ENCODE data around the gene IGF1R.
A peak's percentile ranks its signal among the peaks of the same experiment; 100 is the strongest.

The IGF1R gene

DNA sequence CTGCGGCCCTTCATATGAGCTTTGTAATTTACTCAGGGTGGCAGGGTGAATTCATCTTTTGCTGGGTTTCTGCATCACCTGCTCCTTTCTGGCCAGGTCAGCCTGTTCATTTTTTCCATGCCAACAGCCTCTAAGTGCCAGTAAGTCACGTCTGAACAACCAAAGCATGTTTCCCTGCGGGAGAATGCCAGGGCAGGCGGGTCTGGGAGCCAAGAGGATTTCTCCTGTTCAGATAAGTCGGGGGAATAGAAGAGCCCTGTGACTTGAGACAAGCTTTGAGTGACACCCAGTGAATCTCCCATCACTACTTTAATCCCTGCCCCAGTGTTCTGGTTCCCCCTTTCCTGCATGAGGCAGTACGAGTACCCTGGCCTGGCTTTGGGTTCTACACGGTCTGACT is 206.2 kb downstream of the IGF1R start:
- DNase-seq (ENCODE audit: low read depth in 3 of 3, low spot score in 1 of 3): no peak

DNA sequence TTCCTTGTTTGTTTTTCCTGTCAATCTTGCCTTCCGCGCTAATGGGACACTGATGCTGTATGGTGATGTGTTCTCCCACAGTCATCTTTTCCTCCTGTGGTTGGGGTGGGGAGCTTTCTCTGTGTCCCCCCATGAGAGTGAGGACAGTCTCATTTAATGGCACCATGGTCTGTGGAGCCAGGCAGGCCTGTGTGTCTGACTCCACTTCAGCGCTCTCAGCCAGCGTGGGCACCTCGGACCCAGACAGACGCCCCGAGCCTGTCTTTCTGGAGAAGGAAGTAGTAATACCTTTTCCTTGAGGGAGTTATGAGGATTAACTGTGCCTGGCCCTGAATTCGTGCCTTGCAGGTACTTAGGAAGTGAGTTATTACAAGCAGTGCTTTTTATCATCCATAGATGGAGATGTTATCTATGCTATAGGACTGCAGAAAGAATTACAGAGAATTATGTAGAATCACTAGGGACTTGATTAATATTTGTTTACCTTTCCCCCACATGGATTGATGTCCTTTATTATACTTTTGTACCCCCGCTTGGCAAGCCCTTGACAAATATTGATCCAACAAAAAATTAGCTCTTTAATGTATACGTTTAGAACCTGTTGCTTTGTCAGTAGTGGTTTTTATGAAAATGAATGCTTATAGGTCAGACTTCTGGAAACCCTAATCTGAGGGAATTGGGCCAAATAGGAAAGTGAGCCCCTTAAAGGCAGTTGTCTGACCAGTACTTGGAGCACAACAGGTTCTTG is 206.9 kb downstream of the IGF1R start:
- no peak for DNase-seq (ENCODE audit: low read depth in 3 of 3, low spot score in 1 of 3)

DNA sequence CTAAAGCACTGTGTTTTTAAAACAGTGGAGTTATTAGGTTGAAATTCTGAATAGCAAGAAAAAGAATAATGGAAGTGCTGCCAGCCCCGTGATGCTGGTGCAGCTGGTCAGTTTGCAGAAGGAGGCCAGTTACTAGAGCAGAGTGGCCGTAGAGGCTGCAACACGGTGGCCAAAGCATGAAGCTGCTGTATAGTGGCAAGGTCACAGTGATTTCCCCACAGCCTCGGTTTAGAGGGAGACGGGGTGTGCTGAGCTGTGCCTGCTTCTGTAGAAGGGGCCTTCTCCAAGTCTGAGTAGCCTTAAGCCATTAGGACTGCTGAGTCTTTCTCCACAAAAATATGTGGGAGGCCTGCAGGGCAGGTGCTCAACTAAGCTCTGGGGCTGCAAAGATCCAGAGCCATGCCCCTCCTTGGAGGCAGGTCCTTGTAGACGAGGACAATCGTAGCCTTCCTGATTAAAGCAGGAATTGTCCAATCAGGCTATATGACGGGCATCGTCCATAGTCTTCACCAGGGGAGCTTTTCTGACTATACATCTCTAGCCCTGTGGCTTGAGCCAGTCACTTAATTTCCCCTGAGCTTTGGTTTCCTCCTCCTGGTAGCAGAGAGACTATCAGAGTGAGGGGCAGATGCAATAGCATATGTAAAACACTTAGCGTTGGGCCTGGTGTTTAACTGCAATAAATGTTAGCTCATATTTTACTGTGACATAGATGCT is 207.6 kb downstream of the IGF1R start:
- no peak for DNase-seq (ENCODE audit: low read depth in 3 of 3, low spot score in 1 of 3)

DNA sequence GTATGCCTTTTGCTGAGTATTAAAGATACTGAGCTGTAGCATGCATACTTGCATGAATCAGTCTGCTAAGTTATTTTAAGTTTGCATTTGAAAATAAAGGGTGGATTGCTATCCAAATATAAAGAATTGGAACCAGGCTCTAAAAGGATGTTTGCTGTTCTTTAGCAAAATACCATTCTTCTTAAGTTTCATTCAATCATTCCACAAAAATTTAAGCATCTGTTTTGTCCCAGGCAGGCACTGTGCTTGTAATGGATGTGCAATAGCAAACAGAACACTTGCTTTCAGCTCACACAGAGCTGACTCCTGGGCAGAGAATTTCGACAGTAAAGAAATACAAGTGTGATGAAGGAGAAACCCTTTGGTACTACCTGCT is 208.2 kb downstream of the IGF1R start:
- DNase-seq (ENCODE audit: low read depth in 3 of 3, low spot score in 1 of 3): no peak

DNA sequence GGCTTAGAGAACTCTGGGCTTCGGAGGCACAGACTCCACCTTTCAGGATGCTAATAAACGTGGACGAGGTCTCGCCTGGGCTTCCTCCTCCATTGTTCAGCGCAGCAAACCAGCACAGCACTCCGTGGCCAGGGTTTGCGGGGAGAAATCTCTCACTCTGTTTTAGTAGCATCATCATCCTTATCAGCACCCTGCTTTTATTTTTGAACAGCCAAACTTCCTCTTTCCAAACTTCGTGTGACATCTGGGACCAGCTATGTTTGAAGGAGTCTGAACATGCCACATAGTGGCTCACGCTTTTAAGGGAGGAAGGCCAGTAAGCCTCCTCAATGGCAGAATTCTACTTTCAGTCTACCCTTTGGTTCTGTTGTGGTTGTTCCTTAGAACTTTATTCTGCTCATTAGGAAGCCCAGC is 210.3 kb downstream of the IGF1R start:
- no peak for DNase-seq (ENCODE audit: low read depth in 3 of 3, low spot score in 1 of 3)

DNA sequence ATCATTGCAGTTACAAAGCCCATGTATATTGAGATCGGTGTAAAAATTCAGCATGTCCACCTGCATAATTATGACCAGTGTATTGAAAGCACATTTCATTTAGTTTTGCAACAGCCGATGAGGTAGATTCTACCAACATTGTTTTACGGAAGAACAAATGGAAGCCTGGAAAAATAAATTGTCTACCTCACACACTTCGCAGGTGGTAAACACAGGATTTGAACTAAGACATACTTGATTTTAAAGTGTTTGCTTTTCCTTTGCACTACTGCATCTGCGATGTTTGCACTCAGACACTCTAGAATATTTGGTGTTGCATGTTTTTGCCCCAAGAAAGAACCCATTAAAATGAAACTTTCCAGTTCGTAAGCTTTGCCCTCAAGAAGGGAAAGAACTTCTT is 210.8 kb downstream of the IGF1R start:
- no peak for DNase-seq (ENCODE audit: low read depth in 3 of 3, low spot score in 1 of 3)

DNA sequence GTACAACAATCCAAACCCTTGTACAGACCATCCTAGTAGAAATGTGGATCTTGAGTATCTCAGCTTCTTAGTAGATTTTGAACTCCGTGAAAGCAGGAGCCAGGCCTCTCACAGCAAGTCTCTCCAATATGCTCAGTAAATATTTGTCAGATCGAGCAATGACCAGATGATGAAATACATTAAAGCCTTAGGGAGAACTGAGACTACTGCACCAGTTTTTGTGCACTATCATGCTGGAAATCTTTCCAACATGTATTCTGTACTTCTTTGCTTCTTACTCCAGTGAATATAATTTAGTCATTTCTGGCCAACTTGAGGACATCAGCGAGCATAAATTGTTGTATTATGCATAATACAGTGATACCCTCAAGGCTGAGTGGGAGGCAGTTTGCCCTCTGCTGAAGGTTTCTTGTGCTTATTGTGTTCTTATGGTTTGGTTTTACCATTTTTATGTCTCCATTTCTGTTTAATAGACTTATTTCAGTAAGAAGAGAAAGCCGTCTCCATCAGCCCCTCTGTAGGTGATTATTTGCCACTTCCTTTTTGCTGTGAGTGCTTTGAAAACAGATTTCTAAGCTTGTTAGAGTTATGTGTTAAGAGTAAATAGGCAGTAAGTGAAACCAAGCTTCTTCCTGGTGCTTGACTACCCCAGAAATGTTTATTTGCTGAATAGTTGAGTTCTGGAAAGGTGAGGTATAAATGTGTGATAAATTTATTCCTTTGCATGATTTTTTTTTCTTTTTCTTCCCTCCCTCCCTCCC is 212.1 kb downstream of the IGF1R start:
- no peak for DNase-seq (ENCODE audit: low read depth in 3 of 3, low spot score in 1 of 3)

DNA sequence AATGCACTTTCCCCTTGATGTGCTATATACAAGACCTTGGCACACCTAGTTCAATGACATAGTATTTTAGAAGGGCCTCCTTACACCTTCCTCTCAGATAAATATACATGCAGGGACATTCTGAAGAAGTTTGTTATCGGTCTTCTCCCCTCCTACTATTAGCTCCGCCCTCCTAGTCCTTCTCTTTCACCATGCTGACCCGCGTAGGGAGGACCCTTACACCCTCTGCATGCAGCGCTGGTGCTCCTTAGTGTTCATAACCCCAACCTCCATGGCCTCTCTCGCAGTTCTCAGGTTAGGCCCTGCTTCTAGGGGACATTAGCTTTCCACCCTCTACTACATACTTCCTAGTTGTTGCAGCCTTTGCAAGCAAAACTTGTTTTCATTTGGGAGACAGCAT is 212.8 kb downstream of the IGF1R start:
- no peak for DNase-seq (ENCODE audit: low read depth in 3 of 3, low spot score in 1 of 3)

DNA sequence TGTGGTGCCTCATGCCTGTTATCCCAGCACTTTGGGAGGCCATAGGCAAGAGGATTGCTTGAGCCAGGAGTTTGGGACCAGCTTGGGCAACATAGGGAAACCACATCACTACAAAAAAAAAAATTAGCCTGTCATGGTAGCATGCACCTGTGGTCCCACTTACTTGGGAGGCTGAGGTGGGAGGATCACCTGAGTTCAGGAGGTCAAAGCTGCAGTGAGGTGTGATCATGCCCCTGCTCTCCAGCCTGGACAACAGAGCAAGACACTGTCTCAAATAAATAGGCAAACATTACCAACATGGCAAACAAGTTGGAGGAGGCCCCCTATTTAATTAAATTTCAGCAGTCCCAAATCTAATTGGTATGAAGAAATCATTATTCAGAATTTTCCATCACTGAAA is 215.6 kb downstream of the IGF1R start:
- DNase-seq (ENCODE audit: low read depth in 3 of 3, low spot score in 1 of 3): no peak

DNA sequence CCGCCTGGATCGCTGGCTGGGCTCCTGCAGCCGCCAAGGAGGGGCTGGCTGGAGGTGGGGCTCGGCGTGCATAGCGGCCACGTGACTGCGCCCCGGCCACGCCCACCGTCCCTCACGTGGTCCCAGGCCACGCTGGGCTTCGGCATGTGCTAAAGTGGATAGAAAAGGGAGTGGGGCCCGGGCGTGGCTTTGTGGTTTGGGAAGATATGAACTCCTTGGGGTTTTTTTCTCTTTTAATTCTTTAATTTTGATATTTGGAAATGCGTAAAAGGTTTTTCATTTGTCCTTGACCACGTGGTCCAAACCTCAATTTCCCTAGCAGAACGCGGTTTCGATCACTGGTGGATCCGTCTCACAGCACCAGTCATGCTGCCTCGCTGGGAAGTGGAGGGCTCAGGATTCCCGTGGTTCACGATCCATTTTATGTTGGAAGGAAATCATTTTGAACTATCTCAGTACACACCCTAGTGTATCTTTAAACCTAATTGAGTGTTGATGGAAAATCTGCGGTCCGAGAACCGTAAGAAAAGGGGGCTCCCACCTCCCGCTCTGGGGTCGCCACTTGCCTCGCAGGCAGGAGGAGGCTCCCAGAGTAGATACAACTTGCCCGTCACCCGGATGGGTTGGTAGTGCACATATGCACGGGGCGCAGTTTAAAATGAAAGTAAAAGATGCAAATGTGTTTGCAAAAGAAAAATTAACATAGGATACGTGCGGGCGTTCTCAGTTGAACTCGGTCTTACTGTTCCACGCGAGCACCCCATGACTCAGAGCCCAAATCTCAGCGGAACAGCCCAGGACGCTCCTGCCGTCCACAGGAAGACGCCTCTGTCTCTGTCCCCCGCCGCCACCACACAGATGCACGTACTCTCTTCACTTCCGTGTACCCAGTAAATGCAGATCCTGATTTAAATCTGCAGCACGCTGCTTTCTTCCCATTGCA is 217.3 kb downstream of the IGF1R start:
- peak in 2 of 3 donors; percentile 49 to 55 for DNase-seq (ENCODE audit: low read depth in 3 of 3, low spot score in 1 of 3)

DNA sequence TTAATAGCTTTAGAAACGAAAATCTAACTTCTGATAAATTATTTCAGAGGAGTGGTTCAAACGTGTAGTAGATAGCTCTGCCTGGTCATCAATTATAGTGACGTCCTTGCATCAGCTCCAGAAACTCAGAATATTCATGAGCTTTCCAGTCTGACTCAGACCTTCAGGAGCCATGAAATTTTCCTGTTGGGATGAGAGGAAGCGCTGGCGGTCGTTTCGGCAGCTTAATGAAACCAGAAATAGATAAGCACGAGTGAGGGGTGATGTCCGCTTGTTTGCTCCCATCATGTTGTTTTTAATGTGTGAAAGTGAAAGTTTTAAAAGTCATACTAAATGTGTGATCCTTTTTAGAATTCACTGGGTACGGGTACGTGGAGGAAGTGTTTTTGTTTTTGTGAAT is 218.2 kb downstream of the IGF1R start:
- DNase-seq (ENCODE audit: low read depth in 3 of 3, low spot score in 1 of 3): no peak

DNA sequence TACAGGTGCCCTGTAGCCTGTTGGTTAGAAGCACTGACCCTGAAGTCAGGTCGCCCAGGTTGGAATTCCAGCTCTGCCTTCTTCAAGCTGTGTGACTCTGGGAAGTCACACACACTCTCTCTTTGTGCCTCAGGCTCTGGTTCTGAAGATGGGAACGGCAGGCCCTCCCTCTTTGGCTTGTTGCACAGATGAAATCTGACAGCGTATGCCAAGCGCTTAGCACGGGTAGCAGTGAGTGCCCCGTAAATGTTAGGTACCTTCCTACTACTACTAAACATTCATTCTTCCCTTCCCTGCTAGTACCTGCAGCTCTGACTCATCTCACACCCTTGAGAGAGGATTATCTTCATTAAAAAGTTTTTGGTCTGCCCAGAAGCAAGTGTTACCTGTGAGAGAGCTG is 220.2 kb downstream of the IGF1R start:
- DNase-seq (ENCODE audit: low read depth in 3 of 3, low spot score in 1 of 3): no peak

DNA sequence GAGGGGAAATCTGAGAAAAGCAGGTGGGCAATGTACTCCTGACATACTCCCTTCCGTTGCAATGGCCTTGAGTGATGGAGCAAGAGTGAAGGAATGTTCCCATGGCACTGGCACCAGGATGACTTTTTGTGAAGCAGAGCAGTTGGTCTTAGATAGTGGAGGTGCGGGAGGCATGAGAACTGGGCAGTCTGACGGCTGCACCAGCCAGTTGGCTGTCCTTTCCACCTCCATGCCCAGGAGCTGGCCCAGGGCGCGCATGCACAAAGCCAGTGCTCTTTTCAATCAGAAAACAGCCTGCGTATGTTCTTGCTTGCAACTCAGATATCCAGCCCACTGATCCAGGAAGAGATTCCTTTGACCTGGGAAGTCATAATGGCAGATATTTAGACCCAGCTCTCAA is 222.4 kb downstream of the IGF1R start:
- DNase-seq (ENCODE audit: low read depth in 3 of 3, low spot score in 1 of 3): no peak

DNA sequence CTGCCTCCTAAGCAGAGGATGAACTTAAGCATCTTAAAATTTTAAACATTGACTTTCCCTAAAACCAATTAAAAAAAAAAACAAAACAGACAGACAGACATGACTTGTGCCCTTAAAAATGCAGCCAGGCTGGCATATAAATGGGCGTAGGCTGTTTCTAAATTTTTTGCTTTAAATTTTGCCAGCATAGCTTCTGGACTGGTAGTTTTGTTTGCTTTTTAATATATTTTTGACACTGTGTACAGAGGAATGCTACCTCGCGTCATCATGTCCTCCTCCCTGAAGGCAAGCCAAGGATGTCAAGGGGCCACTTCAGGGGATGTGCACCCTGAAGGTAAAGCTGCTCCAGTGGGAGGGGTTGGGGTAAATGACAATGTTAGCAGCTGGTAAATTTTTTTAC is 224.4 kb downstream of the IGF1R start:
- DNase-seq (ENCODE audit: low read depth in 3 of 3, low spot score in 1 of 3): no peak

DNA sequence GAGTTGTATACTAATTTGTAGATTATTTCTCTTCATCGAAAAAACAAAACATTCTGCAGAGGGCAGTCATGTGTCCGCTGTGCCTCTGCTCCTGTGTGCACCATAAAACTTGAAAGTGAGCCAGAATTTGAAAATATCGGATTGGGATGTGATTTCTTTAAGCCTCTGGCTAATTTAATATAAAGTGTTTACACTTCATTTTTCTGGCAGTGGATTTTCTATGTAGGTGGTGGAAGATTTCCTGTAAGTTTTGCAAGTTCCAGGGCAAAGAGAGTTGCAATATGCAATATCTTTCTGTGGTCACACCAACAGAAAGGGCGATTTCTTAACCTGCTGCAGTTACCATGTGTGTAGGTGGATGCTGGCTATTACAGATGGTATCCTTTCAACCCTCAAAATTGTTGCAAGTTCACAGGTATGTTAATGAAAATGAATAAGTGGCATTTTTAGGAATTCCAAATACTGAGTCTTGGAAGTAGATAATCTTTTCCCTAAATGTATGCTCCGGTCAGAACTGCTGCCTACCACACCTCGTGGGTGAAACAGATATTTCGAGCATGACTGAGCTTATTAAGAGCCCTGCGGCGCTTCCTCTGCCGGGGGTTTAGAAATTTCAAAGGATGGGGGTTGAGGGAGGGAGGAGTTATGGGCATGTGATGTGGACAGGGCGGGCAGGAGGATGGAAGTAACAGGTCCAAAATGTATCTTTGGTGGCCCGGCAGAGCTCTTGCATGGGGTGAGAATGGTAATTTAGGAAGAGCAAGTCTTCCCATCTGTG is 225.3 kb downstream of the IGF1R start:
- no peak for DNase-seq (ENCODE audit: low read depth in 3 of 3, low spot score in 1 of 3)

DNA sequence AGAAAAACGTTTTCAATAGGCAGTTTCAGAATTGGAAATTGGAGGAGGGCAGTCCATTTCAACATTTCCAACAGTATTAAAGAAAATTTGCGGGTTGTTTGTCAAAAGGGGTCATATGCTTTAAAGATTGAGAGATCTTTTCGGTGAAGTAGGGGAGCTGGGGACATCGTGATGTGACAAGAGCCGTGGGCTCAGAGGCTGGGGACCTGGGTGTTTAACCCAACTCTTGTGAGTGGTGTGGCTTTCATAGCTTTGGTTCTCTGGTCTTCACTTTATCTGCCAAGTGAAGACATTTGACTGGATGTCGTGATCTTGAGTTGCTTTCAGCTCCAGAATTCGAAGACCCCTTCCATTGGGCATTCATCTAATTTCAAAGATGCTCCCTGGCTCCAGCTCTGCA is 226.0 kb downstream of the IGF1R start:
- no peak for DNase-seq (ENCODE audit: low read depth in 3 of 3, low spot score in 1 of 3)

DNA sequence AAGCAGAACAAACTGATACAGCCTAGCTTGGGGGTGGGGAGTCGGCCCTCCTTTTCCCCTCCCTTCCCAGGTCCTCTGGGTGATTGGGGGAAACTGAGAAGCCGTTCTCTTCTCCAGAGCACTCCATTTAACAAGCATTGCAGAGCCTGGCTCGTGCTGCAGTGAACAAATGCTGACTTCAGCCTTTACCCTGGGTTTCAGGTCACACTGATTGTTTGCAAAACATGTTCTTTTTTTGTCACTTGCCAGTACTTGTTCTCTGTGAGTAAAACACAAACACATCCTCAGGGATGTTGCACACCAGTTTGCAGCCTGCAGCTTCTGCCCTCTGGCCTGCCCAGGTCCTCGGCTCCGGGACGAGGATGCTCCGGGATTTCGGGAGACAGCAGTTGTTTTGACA is 226.4 kb downstream of the IGF1R start:
- no peak for DNase-seq (ENCODE audit: low read depth in 3 of 3, low spot score in 1 of 3)

DNA sequence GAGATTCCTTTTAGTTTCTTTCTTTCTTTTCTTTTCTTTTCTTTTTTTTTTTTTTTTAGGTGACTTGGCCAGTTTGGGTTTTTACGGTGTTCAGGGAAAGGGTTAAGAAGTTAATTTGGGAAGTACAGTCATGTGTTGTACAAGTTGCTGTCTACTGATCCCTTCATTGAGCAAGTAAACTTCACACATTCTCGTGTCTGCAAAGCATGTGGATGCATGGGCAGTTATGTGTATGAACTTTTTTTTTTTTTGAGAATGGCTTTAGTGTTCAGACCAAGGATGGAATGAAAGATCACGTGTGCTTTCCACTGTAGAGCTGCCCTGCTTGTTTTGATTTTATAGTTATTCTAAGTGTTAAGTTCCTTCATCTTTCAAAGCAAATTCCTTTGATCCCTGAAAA is 227.0 kb downstream of the IGF1R start:
- DNase-seq (ENCODE audit: low read depth in 3 of 3, low spot score in 1 of 3): no peak

DNA sequence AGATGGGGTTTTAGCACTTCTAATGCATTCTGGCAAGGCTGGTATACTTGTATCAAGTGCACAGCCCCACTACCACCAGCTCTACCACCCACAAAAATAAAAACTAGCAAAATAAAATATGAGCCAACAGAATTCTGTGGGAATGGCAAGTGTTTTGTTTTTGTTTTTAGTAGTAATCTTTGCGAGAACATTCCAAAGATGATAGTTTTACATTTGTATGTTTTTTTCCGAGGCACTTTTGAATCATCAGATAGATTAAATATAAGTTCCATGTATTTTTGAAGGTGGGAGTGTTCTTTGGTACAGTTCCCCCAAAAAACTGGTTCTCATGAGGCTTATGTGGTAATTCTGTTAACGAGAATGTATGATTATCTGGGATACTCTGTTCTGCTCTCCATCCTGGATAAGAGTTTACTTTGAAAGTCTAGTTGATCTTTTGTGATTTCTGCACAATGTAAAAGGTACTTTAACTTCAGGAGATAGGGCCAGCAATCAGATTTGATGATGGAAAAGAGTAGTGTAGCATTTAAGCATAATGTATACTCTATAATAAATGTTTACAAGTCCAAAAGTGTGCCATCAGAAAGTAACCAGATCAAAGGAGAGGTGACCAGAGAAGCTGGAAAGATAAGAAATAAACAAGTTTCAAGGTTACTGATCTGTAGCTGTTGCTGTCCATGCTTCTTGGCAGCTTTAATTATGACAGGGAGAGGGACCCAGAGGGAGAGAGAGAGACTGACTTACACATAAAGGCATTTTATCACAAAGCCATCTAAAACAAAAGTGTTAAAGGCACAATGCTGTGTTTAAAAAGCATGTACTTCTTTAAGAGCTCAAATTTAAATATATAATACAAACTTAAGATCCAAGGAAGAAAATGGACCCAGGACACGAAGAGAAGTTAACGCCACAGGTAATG is 228.4 kb downstream of the IGF1R start:
- no peak for DNase-seq (ENCODE audit: low read depth in 3 of 3, low spot score in 1 of 3)

Data from stimulated activated CD4-positive, alpha-beta T cell treated with anti-CD3 and anti-CD28 coated beads, TNF-alpha, amount 100 ng/mL, for 1 hour (primary cell).